LHCN-M2 (cell line): ENCODE results near the gene CKMT2. TPM values are rescaled to one million over a fixed set of nuclear protein-coding genes. Genes with fewer than 3 reads are reported as not detected.
"Not testable (repeated sequence)": the region's sequence is repeated elsewhere in the genome, so short reads cannot be mapped to it uniquely, and the experiment has no call there.

ENCODE experiments used
- DNase-seq: peaks from one replicate; pipeline ENCODE4 v3.0.0-alpha.2; 2012; ENCODE audit warnings: low read depth
- total RNA-seq: library from RNA; depleted of rRNA; stranded (reverse); fragments of >200 nt; gene quantifications from 2 replicates; pipeline ENCODE4 v1.2.3, GENCODE V29; 2014

The CKMT2 gene
- total RNA-seq, 1 experiment from 2014 or later = not detected

DNA sequence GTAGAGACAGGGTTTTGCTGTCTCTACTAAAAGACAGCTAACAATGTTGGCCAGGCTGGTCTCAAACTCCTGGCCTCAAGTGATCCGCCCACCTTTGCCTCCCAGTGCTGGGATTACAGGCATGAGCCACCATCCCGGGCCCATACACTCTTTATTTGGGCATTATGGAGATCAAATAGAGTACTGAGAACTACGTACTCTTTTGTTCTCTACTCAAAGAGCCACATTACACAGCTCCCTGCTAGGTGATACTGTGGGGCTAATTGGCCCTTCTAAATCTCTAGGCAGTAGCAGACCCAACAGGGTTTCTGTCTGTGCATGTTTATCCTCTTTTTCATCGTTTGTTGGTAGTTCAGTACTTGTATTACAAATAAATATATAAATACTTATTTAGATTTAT lies 16.1 kb downstream of the CKMT2 start:
- no peak for DNase-seq

DNA sequence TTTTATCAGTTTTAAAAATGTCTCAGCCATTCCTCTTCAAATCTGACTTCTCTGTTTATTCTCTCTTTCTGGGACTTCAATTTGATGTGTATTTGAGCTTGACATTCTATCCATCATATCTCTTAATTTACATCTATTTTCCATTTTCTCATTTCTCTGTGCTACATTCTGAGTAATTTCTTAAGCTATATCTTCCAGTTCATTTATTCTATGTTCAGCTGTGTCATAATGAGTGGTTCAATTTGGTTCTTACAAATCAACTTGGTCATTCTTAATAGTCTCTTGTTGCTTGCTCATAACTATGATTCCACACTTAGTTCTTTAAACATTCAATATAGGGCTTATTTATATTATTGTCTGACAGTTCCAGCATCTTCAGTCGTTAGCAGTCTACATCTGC lies 16.9 kb downstream of the CKMT2 start:
- no peak for DNase-seq

DNA sequence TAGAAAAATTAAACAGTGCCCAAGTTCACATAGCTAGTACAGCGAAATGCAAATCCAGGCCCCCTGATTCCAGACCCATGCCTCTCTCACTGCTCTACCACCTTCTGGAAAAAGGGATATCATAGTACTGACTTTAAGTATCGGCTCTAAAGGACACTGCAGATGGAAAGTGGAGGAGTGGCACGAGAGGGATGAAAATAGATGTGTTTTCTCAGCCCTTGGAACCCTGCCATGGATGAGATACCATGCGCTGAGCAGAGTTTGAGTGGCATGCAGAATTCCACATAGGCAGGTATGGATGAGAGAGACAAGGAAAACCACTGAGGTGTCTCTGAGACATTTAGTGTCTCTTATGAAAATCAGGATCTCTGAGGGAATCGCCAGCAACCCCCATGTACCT lies 18.8 kb downstream of the CKMT2 start:
- no peak for DNase-seq

- no peak for DNase-seq
Measured at GRCh38 chr5:81252904-81253303, 19.8 kb downstream of the CKMT2 start.

GRCh38 chr5:81253875-81254274 lies 20.8 kb downstream of the CKMT2 start:
- DNase-seq = no peak

DNA sequence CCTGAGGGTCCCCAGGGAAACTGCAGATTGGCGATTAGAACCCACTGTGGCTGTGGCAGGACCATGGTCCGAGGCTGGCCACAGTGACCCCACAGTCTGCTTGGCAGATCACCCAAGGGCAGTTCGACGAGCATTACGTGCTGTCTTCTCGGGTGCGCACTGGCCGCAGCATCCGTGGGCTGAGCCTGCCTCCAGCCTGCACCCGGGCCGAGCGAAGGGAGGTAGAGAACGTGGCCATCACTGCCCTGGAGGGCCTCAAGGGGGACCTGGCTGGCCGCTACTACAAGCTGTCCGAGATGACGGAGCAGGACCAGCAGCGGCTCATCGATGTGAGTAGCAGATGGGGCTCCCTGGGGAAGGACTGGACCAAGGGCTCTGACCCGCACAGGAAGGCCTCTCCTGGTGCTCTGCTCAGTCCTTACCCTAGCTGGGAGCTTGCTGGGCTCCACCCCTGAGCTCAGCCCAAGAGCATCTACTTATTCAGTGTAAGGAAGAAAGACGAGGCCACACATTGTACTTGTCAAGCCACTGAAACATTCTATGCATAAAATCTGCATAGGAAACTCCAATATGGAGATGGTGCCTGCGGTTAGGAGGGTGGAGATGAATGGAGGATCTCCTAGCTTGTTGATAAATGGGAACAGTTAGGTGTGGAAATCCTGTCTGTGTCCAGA lies 21.9 kb downstream of the CKMT2 start:
- DNase-seq = no peak

- DNase-seq = no peak
Measured at GRCh38 chr5:81256766-81257165, 23.6 kb downstream of the CKMT2 start.

DNA sequence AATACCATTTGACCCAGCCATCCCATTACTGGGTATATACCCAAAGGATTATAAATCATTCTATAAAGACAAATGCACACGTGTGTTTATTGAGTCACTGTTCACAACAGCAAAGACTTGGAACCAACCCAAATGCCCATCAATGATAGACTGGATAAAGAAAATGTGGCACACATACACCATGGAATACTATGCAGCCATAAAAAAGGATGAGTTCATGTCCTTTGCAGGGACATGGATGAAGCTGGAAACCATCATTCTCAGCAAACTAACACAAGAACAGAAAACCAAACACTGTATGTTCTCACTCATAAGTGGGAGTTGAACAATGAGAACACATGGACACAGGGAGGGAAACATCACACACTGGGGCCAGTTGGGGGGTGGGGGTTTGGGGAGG lies 29.7 kb downstream of the CKMT2 start:
- not testable (repeated sequence) for DNase-seq

DNA sequence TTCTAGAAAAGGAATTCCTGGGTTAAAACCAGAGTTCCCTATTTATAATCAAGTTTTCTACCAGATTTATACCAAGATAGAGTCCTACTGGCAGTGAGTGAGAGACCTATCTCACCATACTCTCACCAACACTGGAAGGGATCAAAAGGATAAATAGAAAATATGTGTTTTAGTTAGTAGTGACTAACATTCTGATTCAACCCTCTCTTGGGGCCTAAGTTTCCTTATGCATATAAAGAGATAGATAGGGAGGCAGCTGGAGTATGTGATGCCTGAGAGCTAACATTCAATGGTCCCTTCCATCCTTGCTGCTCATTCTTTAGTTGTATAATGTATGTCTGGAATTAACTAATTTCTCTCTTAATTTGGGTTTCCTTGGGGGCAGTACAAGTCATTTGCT lies 32.0 kb downstream of the CKMT2 start:
- peak; percentile 68 for DNase-seq

GRCh38 chr5:81268521-81269196 lies 35.5 kb downstream of the CKMT2 start:
- peak; percentile 78 for DNase-seq

DNA sequence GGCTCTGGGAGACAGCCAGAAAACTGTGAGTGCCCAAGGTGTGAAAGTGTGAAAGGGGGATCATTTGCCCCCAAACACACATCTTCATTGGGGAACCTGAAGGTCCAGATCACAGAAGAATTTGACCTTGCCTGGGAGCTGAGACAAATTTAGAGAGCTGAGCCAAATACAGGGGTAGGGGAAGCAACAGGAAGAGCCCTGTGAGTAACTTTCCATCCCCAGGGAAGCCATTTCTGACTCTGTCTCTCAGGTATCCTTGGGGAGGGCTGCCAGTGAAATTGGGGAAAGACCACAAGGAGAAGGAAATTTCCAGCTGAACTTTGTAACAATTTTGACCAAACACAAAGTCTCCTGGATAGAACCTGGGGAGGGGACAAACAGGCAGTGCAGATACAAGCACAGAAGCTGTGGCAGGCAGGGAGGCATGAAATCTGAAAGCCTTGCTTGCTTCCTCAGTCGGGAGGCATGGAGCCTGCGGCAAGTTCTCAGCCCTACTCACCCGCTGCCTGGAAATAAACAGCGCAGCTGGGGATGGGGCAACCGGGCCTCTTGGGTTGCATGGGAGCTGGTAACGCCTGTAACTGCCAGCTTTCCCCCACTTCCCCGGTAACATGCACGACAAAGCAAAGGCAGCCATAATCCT lies 36.8 kb downstream of the CKMT2 start:
- no peak for DNase-seq

DNA sequence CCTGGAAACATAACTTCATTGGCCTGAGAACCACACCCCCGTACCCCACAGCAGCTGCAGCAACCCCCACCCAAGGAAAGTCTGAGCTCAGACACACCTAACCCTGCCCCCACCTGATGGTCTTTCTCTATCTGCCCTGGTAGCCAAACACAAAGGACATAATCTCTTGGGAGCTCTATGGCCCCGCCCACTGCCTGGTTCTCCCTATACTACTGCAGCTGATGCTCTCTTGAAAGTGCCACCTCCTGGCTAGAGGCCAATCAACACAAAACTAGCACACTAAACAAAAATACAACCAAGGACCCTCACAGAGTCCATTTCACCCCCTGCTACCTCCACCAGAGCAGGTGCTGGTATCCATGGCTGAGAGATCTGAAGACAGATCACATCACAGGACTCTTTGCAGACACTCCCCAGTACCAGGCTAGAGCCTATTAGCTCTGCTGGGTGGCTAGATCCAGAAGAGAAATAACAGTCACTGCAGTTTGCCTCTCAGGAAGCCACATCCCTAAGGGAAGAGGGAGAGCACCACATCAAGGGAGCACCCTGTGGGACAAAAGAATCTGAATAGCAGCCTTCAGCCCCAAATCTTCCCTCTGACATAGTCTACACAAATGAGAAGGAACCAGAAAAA lies 37.4 kb downstream of the CKMT2 start:
- not testable (repeated sequence) for DNase-seq

DNA sequence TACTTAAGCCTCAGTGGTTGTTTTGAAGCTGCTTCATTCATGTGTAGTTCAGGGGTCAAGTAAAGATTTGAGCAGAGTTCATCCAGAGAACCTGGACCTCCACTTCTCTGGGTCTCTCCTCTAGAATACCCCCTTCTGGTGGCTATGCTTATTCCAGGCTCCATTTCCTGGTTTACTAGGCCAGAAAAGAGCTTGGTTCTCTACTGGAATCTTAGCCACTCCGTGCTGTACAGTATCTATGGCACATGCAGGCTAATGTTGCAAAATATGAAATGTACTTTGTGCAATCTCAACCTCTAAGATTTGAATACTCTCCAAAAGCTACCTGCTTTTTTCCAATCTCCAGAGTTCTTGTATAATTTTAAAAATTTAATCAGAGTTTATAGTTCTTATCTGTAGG lies 50.9 kb downstream of the CKMT2 start:
- no peak for DNase-seq

DNA sequence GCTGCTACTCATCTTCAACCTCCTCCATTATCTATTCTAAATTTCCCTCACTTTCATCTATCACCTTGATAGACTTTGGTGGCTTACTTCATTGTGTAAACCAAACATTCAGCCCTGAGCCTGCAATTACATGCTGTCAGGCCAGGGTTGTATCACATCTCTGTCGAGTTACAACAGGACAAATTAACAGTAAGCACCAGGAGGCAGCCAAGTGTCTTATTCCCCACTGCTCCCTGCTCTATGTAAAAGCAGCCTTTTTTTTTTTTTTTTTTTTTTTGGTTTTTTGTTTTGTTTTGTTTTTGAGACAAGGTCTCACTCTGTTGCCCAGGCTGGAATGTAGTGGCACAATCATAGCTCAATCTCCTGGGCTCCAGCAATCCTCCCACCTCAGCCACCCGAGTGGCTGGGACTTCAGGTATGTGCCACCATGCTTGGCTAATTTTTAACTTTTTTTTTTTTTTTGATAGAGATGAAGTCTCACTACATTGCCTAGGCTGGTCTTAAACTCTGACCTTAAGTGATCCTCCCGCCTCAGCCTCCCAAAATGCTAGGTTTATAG lies 53.0 kb downstream of the CKMT2 start:
- DNase-seq = no peak

DNA sequence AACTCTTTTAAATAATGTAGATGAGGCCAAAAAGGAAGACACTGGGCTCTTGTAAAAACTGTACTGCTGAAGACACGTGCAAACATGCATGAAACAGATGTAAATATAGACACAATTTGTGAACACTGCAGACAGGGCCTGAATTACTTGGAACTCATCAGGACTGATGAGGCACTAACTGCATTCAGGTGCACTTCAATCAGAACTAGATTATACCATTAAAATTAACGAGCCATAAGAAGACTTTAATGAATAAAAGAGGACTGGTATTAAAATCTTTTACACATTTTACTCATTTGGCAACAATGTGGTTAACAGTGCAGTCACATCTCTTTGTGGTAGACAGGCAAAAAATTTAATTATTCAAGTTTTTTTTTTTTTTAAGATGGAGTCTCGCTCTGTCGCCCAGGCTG lies 54.9 kb downstream of the CKMT2 start:
- DNase-seq = no peak

DNA sequence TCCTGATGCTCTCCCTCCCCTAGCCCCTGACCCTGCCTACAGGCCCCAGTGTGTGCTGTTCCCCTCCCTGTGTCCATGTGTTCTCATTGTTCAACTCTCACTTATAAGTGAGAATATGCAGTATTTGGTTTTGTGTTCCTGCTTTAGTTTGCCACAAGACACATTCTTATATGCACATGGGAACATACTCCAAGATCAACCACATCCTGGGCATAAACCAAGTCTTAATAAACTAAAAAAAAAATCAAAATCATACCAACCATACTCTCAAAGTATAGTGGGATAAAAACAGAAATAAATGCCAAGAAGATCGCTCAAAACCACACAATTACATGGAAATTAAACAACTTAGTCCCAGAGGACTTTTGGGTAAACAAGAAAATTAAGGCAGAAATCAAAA lies 57.0 kb downstream of the CKMT2 start:
- peak; percentile 51 for DNase-seq

DNA sequence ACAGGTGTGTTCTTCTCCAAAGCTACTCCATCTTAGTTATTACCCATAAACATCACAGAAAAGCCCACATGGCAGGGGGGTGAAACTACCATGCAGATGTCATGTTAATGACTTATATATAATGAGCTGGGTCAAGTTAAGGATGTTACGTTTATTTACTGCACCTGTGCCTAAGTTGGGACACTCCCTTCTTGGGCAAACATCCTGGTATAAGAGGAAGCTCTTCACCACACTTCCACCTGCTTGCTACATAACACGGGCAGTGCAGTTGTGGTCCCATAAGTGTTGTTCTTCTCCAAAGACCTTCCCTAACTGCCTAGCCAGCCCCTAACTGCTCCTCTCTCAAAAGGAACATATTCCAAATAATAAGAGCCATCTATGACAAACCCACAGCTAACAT lies 59.0 kb downstream of the CKMT2 start:
- no peak for DNase-seq

DNA sequence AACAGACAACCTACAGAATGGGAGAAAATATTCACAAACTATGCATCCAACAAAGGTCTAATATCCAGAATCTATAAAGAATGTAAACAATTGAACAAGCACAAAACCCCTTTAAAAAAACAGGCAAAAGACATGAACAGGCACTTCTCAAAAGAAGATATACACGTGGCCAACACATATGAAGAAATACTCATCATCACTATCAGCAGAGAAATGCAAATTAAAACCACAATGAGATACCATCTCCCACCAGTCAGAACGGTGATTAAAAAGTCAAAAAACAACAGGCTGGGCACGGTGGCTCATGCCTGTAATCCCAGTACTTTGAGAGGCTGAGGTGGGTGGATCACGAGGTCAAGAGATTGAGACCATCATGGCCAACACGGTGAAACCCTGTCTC lies 60.9 kb downstream of the CKMT2 start:
- not testable (repeated sequence) for DNase-seq

GRCh38 chr5:81297531-81297930 lies 64.4 kb downstream of the CKMT2 start:
- no peak for DNase-seq

GRCh38 chr5:81300921-81301270 lies 67.8 kb downstream of the CKMT2 start:
- no peak for DNase-seq

DNA sequence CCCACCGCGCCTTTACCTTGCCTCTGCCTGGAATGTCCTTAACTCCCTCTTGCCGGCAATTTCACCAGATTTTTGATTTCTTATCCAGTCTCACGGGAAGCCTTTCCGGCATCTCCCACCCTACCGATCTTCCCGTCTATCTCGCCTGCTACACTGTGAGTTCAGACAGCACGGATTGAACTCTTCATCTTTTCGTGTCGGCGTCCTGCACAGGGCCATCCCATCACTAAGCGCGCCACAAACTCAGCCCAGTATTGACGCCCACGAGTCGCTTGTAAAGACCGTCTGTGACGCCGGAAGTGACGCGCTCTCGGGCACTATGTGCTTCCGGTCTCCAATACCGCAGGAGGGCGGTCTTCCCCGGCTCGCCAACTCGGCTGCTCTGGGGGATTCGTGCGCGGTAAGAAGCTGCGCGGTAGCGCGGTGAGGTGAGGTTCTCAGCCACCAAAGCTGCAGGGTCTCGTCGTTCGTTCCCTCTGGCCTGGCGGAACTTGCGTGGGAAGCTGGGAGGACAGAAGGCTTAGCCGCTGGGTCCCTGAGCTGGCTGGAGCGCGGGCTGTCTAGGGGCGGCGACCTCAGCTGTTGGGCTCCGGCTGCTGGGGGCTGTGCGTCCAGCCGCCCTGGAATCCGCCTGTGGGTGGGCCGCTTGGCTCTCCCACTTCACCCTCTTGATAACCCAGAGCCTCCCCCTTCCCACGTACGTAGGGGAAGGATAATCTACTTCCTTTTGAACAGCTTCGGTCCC lies 68.3 kb downstream of the CKMT2 start, which contains the start of gene ZCCHC9:
ZCCHC9 (plus strand) TSS at position 317 of the 745 bp plus-strand sequence. CDS start 3,171 bp downstream, outside the sequence.
- peak; percentile 95 for DNase-seq
